ENCODE data around the gene MUS81.
A peak's percentile ranks its signal among the peaks of the same experiment; 100 is the strongest.

The MUS81 gene

GRCh38 chr11:65870706-65871681, 10.8 kb downstream of the MUS81 start:
- Mint-ChIP-seq H3K27ac (peak overlapping the region; percentile 15), H3K36me3 (ENCODE audit: low read depth) (peaks cover 7% of the 10 kb centered on the region), H3K9me3 (no peaks in the 10 kb centered on the region), H3K27me3 (ENCODE audit: low read depth) (peaks cover 5% of the 10 kb centered on the region), H3K4me1 (ENCODE audit: low read depth) (peaks cover 16% of the 10 kb centered on the region), H3K4me3 (peak overlapping the region; percentile 40)

GRCh38 chr11:65871811-65872548, 11.7 kb downstream of the MUS81 start:
- H3K36me3 Mint-ChIP-seq (ENCODE audit: low read depth): peaks cover 4% of the 10 kb centered on the region
- H3K27me3 Mint-ChIP-seq (ENCODE audit: low read depth): peaks cover 5% of the 10 kb centered on the region
- no peaks in the 10 kb centered on the region for H3K9me3 Mint-ChIP-seq
- H3K4me3 Mint-ChIP-seq: peak overlapping the region; percentile 28
- H3K4me1 Mint-ChIP-seq (ENCODE audit: low read depth): peaks cover 15% of the 10 kb centered on the region
- no peak overlapping the region for H3K27ac Mint-ChIP-seq

- H3K9me3 Mint-ChIP-seq: no peaks in the 10 kb centered on the region
- H3K36me3 Mint-ChIP-seq (ENCODE audit: low read depth): no peaks in the 10 kb centered on the region
- peak within 1 kb of the TSS; percentile 87 for H3K27ac Mint-ChIP-seq
- peak within 1 kb of the TSS; percentile 93 for H3K4me3 Mint-ChIP-seq
- peaks cover 5% of the 10 kb centered on the region for H3K27me3 Mint-ChIP-seq (ENCODE audit: low read depth)
- H3K4me1 Mint-ChIP-seq (ENCODE audit: low read depth): peaks cover 13% of the 10 kb centered on the region
Observed at GRCh38 chr11:65872586-65873317, 12.5 kb downstream of the MUS81 start, which contains the start of gene EFEMP2. Gene EFEMP2, minus strand, starts transcription at chr11:65872800. Its CDS starts 446 bp downstream, at chr11:65872354.

GRCh38 chr11:65873318-65874156, 13.3 kb downstream of the MUS81 start:
- peaks cover 5% of the 10 kb centered on the region for H3K27me3 Mint-ChIP-seq (ENCODE audit: low read depth)
- no peaks in the 10 kb centered on the region for H3K36me3 Mint-ChIP-seq (ENCODE audit: low read depth)
- peak overlapping the region; percentile 93 for H3K4me3 Mint-ChIP-seq
- H3K9me3 Mint-ChIP-seq: no peaks in the 10 kb centered on the region
- H3K4me1 Mint-ChIP-seq (ENCODE audit: low read depth): peaks cover 15% of the 10 kb centered on the region
- H3K27ac Mint-ChIP-seq: peak overlapping the region; percentile 87

- peak within 1 kb of the TSS; percentile 76 for H3K27ac Mint-ChIP-seq
- H3K9me3 Mint-ChIP-seq: no peaks in the 10 kb centered on the region
- H3K27me3 Mint-ChIP-seq (ENCODE audit: low read depth): no peaks in the 10 kb centered on the region
- peaks cover 19% of the 10 kb centered on the region for H3K4me1 Mint-ChIP-seq (ENCODE audit: low read depth)
- peaks cover 9% of the 10 kb centered on the region for H3K36me3 Mint-ChIP-seq (ENCODE audit: low read depth)
- H3K4me3 Mint-ChIP-seq: peak within 1 kb of the TSS; percentile 48
Observed at GRCh38 chr11:65879617-65880016, 19.4 kb downstream of the MUS81 start, which contains the start of gene CTSW. Gene CTSW, plus strand, starts transcription at chr11:65879837. Its CDS starts 18 bp downstream, at chr11:65879855.

- Mint-ChIP-seq H3K27ac (no peak overlapping the region), H3K4me3 (no peak overlapping the region), H3K4me1 (ENCODE audit: low read depth) (peaks cover 23% of the 10 kb centered on the region), H3K9me3 (no peaks in the 10 kb centered on the region), H3K36me3 (ENCODE audit: low read depth) (peaks cover 11% of the 10 kb centered on the region), H3K27me3 (ENCODE audit: low read depth) (no peaks in the 10 kb centered on the region)
Observed at GRCh38 chr11:65880027-65880426, 19.8 kb downstream of the MUS81 start.

- Mint-ChIP-seq H3K27ac (peak overlapping the region; percentile 76), H3K27me3 (ENCODE audit: low read depth) (no peaks in the 10 kb centered on the region), H3K4me3 (peak overlapping the region; percentile 48), H3K9me3 (no peaks in the 10 kb centered on the region), H3K36me3 (ENCODE audit: low read depth) (peaks cover 14% of the 10 kb centered on the region), H3K4me1 (ENCODE audit: low read depth) (peaks cover 28% of the 10 kb centered on the region)
Observed at GRCh38 chr11:65880844-65881421, 20.7 kb downstream of the MUS81 start.

GRCh38 chr11:65882120-65883057, 22.2 kb downstream of the MUS81 start:
- Mint-ChIP-seq H3K27me3 (ENCODE audit: low read depth) (no peaks in the 10 kb centered on the region), H3K36me3 (ENCODE audit: low read depth) (peaks cover 20% of the 10 kb centered on the region), H3K4me1 (ENCODE audit: low read depth) (peaks cover 36% of the 10 kb centered on the region), H3K9me3 (no peaks in the 10 kb centered on the region), H3K27ac (no peak overlapping the region), H3K4me3 (no peak overlapping the region)

GRCh38 chr11:65883058-65883761, 23.0 kb downstream of the MUS81 start:
- Mint-ChIP-seq H3K36me3 (ENCODE audit: low read depth) (peaks cover 21% of the 10 kb centered on the region), H3K27ac (no peak overlapping the region), H3K4me1 (ENCODE audit: low read depth) (peaks cover 37% of the 10 kb centered on the region)

GRCh38 chr11:65883786-65884715, 23.8 kb downstream of the MUS81 start:
- Mint-ChIP-seq H3K36me3 (ENCODE audit: low read depth) (peaks cover 23% of the 10 kb centered on the region), H3K4me3 (no peak overlapping the region), H3K27ac (peak overlapping the region; percentile 65), H3K9me3 (no peaks in the 10 kb centered on the region), H3K4me1 (ENCODE audit: low read depth) (peaks cover 42% of the 10 kb centered on the region), H3K27me3 (ENCODE audit: low read depth) (no peaks in the 10 kb centered on the region)

More at GRCh38 chr11:65883058-65883761, 23.0 kb downstream of the MUS81 start:
- H3K9me3 Mint-ChIP-seq: no peaks in the 10 kb centered on the region
- H3K27me3 Mint-ChIP-seq (ENCODE audit: low read depth): no peaks in the 10 kb centered on the region
- H3K4me3 Mint-ChIP-seq: no peak overlapping the region

GRCh38 chr11:65884716-65885092, 24.5 kb downstream of the MUS81 start:
- Mint-ChIP-seq H3K9me3 (no peaks in the 10 kb centered on the region), H3K4me1 (ENCODE audit: low read depth) (peaks cover 46% of the 10 kb centered on the region), H3K27me3 (ENCODE audit: low read depth) (no peaks in the 10 kb centered on the region), H3K36me3 (ENCODE audit: low read depth) (peaks cover 23% of the 10 kb centered on the region), H3K27ac (peak overlapping the region; percentile 65), H3K4me3 (peak overlapping the region; percentile 46)

Data from T-helper 1 cell treated with Interleukin-12 subunit alpha and Interleukin-12 subunit beta and Interleukin-4 antibody, amounts not matched to agents 30 μg/mL and 1 μg/mL, for 36 hours (primary cell).